ENCODE results near the gene EIF2AK2. TPM values are rescaled to one million over a fixed set of nuclear protein-coding genes. Genes with fewer than 3 reads are reported as not detected.
A peak's percentile ranks its signal among the peaks of the same experiment; 100 is the strongest.

EIF2AK2 gene
- total and polyA plus RNA-seq, 8 donors, result 36.1 to 54.2 (median 37.9) TPM

DNA sequence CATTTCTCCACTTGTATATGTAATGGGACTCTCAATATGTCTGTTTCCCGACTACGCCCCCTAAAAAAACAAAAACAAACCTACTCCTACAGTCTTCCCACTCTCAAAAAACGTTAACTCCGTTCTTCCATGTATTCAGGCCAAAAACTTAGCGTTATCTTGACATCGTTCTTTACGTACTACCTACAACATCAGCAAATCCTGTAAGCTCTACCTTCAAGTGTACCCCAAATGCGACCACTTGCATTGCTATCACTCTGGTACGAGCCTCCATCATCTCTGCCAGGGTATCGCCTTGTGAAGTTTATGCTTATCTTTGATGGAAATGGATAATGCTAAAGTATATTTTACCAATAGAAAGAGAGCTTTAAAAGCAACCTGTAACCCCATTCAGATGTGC lies 72.0 kb downstream of the EIF2AK2 start:
- H3K4me1 ChIP-seq, result peaks cover 0 to 57% of the 10 kb centered on the region in 2 donors
- no peaks in the 10 kb centered on the region for H3K9me3 ChIP-seq
- intact Hi-C loops (cut with DNase I), result no loop called here
- DNase-seq (no peak), ATAC-seq (no peak)
- no peaks in the 10 kb centered on the region for H3K27me3 ChIP-seq
- H3K4me3 ChIP-seq, result peak overlapping the region; percentile 73 to 83
- peak overlapping the region; percentile 60 to 84 for H3K27ac ChIP-seq
- TF ChIP-seq, protein P1, sequence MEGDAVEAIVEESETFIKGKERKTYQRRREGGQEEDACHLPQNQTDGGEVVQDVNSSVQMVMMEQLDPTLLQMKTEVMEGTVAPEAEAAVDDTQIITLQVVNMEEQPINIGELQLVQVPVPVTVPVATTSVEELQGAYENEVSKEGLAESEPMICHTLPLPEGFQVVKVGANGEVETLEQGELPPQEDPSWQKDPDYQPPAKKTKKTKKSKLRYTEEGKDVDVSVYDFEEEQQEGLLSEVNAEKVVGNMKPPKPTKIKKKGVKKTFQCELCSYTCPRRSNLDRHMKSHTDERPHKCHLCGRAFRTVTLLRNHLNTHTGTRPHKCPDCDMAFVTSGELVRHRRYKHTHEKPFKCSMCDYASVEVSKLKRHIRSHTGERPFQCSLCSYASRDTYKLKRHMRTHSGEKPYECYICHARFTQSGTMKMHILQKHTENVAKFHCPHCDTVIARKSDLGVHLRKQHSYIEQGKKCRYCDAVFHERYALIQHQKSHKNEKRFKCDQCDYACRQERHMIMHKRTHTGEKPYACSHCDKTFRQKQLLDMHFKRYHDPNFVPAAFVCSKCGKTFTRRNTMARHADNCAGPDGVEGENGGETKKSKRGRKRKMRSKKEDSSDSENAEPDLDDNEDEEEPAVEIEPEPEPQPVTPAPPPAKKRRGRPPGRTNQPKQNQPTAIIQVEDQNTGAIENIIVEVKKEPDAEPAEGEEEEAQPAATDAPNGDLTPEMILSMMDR (IDR thresholded peaks at IDR 0.05), result no peak
- peaks cover 0 to 17% of the 10 kb centered on the region in 2 donors for H3K36me3 ChIP-seq

DNA sequence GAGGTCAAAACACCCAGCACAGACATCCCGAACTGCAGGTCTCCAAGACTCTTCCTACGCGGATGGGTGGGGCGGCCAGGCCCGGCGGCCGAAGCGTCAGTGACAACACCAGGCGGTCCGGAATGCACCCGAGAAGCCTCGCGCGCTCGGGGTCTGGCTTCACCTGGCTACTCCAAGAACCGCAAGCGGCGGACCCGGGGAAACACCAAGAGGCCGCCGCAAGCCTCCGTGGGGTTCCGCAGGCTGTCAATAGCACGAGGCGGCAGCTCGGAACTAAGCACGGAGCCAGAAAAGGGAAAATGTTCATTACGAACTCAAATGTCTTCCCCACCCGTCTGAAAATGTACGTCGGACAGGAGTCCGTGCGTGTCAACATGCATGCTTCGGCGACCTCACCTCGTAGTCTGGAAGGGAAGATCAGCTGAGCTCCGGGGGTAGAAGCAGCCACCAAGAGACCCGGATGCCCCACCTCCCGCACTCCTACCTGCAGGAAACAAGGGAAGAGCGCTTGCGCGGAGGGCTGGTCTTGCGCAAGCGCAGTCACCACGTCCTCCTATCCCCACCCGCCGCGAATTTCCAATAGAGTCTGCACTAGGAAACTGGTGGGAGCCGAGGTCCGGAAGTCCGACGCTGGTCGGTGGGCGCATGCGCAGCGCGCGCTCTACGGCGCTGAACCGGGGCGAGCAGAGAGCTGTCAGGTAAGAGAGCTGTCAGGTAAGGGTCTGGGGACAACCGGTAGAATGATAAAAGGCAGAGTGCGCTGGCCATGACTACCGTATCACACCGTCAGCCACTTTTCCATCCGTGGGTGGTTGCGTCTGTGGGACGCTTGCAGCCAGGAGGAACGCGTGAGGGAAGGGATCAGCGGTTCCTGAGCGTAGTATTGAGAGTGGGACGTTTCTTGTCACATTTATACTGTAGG lies 72.6 kb downstream of the EIF2AK2 start, which contains the start of the genes GPATCH11 and HEATR5B:
TSS of gene GPATCH11 (plus strand) at position 646 of the 922 bp plus-strand sequence. CDS start 3,864 bp downstream, outside the sequence.
TSS of gene HEATR5B (minus strand) at position 500 of the 922 bp plus-strand sequence. CDS start 958 bp downstream, outside the sequence.
- intact Hi-C loops (cut with DNase I), result no loop called here
- H3K4me1 ChIP-seq, result peaks cover 0 to 60% of the 10 kb centered on the region in 2 donors

DNA sequence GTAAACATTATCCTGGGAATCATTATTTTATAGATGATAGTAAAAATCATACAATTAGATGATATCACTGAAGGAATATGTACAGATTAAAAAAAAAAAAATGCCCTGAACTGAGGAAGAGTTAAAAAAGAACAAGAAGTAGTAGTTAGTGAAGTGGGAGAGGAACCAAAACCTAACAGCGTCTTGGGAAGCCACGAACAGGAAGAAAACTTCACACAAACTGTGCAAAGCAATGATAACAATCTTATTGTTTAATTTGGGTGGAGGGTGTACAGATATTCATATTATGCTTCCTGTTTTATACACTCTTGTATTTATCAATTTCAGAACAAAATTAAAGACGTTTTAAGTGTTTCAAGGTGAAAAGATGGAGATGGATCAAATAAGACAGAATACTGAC lies 76.1 kb downstream of the EIF2AK2 start:
- peak overlapping the region in 1 of 2 donors; percentile 78 for H3K27ac ChIP-seq
- TF ChIP-seq, protein P1 (IDR thresholded peaks at IDR 0.05), result no peak
- DNase-seq (no peak), ATAC-seq (no peak)
- intact Hi-C loops (cut with DNase I), result no loop called here
- no peak overlapping the region for H3K4me3 ChIP-seq
- no peaks in the 10 kb centered on the region for H3K27me3 ChIP-seq
- no peaks in the 10 kb centered on the region for H3K9me3 ChIP-seq
- H3K4me1 ChIP-seq, result peaks cover 0 to 53% of the 10 kb centered on the region in 2 donors
- H3K36me3 ChIP-seq, result peaks cover 0 to 31% of the 10 kb centered on the region in 2 donors

More for the DNA sequence above, 72.6 kb downstream of the EIF2AK2 start, which contains the start of the genes GPATCH11 and HEATR5B:
- H3K36me3 ChIP-seq, result peaks cover 0 to 10% of the 10 kb centered on the region in 2 donors
- H3K9me3 ChIP-seq, result no peaks in the 10 kb centered on the region
- peak; percentile 93 for ATAC-seq
- TF ChIP-seq, protein P1 (IDR thresholded peaks at IDR 0.05), result no peak
- no peaks in the 10 kb centered on the region for H3K27me3 ChIP-seq
- DNase-seq, result peak; percentile 95 to 99 (median 96)
- peak within 1 kb of the TSS; percentile 84 for H3K27ac ChIP-seq
- peak within 1 kb of the TSS; percentile 73 to 83 for H3K4me3 ChIP-seq

DNA sequence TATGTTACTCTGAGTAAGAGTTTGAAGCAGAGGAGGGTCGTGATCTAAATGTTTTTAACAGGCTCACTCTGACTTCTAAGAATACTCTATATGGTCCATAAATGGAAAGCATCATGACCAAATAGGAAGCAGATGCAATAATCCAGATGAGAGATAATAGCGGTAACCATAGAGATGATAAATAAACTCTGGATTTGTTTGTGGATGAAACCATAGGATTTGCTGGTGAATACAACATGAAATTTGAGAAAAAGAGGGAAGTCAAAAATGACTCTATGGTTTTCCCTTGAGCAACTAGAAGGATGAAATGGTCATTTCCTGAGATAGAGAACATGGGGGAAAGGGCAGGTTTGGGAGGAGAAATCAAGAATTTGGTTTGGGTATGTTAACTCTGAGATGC lies 76.5 kb downstream of the EIF2AK2 start:
- ATAC-seq (no peak), DNase-seq (no peak)
- Histone ChIP-seq H3K27ac (peak overlapping the region in 1 of 2 donors; percentile 78), H3K4me1 (peaks cover 0 to 49% of the 10 kb centered on the region in 2 donors), H3K4me3 (no peak overlapping the region), H3K27me3 (no peaks in the 10 kb centered on the region), H3K9me3 (no peaks in the 10 kb centered on the region), H3K36me3 (peaks cover 0 to 34% of the 10 kb centered on the region in 2 donors)
- TF ChIP-seq, protein P1 (IDR thresholded peaks at IDR 0.05), result no peak
- intact Hi-C loops (cut with DNase I), result no loop called here

DNA sequence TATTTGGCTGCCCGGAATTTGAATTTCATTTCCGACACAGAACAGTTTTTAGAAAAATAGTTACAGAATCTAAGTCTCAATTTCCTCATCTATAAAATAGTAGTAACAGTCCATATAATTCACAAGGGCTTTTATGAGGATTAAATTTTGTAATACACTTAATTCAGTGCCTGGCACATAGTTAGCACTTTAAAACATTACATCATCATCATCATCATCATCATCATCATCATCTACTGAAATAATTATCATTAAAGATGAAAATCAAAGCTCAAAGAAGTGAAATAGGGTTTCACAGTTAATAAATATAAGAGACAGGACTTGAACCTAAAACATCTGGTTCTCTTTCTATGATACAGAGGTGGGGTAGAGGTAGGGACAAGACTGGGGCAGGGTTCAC lies 85.8 kb downstream of the EIF2AK2 start:
- Histone ChIP-seq H3K36me3 (peaks cover 0 to 90% of the 10 kb centered on the region in 2 donors), H3K4me3 (no peak overlapping the region), H3K9me3 (no peaks in the 10 kb centered on the region), H3K27ac (no peak overlapping the region), H3K27me3 (no peaks in the 10 kb centered on the region), H3K4me1 (no peaks in the 10 kb centered on the region)
- intact Hi-C loops (cut with DNase I), result no loop called here
- no peak for ATAC-seq
- DNase-seq, result no peak
- TF ChIP-seq, protein P1 (IDR thresholded peaks at IDR 0.05), result no peak

Measured in left lung (tissue), 10 donors.